Right kidney (tissue), 1 donor: ENCODE data around the gene BRMS1.

Experiments
- DNase-seq: peaks from one replicate; pipeline ENCODE4 v3.0.0-alpha.2; 2016

Gene BRMS1

GRCh38 chr11:66338276-66339161, 6.4 kb downstream of the BRMS1 start:
- DNase-seq = no peak

- no peak for DNase-seq
Observed at GRCh38 chr11:66337103-66337899, 7.6 kb downstream of the BRMS1 start.

- DNase-seq = peak; percentile 56
Observed at GRCh38 chr11:66336234-66337102, 8.4 kb downstream of the BRMS1 start, which contains the start of gene RIN1. Gene RIN1 (minus strand): TSS chr11:66336434. CDS start chr11:66336402, 32 bp downstream.

DNA sequence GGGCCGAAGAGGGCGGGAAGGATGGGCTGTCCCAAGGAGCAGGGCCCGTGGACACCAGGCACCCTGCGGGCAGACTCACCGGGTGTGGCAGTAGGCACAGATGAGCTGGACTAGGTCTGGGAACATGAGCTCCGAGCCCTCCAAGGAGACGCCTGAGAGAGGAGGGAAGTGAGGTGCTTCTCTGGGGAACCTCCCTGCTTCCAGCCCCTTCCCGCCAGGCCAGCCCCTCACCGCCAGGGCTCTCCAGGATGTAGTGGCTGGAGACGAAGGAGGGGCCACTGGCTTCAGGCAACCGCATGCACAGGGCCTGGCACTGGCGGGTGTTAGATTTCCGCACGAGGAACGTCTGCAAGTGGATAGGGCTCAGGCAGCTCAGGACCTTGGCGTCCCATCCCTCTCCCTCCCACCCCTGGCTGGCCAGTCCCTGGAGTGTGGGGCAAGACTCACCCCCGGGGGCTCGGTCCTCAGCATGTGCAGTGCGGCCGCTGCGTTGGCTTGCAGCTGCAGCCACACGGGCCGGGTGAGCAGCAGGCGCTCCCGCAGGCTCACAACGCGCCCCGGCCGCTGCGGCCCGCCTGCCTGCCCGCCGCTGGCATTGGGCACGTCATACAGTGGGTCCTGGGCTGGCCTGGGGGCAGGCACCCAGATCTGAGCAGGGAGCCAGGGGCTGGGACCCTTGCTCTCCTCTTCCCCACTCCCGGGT, 9.2 kb downstream of the BRMS1 start:
- peak; percentile 64 for DNase-seq

DNA sequence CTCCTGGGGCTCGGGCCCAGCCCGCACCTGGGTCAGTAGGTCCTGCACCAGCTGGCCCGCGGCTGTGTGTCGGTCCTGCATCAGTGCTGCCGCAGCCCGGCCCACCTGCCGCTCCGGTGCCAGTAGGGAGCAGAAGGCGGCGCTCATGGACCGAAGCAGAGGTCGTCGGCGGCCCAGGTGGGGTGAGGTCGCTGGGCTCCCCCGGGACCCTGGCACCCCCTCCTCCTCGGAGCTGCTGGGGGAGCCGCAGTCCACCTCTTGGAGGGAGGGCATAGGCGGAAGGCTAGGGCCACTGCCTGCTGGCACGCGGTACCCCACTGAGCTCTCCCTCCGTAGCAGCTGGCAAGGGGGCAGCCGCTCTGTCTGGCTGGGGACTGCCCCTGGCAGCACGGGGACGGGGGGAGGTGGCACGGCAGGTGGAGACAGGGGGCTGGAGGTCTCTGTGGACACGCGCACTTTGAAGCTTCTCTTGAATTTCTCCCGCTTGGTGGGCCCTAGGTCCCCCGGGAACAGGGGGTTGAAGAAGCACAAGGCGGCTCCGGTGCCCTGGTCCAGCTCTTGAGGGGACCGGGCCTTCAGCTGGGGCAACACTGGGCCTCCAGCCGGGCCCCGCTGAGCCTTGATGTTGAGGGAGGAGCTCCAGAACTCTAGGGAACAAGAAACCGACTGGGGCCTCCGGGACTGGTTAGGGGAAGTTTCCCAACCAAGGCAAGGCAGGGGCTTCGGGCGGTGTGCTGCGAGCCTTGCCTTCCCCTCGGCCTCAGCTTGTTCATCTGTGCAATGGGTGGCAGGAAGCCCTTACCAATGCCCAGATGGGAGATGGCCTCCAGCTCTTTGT, 10.1 kb downstream of the BRMS1 start:
- DNase-seq = no peak

DNA sequence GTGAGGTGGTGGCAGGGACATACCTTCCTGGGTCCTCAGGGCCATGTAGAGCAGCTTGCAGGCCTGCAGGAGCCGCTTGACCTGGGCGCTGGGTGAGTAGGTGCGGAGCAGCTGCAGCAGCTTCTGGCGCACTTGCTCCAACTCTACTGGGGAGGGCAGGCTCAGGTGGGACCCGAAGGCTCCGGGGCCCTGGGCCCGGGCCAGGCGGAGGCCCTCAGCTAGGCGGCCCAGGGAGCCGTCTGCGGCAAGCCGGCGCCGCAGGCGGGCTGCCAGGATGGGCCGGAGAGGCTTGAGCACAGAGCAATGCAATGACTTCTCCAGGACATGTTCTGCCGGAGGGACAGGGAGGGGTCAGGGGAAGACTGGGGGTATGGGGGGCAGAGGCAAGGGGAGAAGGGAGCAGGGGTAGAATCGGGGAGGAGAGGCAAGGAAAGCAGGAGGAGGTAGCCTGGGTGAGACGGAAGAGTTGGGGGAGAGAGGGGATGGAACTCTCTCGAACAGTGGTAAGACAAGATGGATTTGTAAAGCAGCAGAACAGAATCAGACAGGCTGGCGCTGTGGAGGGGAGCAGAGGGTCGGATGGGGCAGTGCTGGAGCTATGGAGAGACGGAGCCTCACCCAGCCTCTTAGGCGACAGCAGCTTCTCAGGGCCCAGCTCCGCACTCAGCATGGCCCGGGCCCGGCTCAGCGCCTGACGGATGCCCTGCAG, 10.9 kb downstream of the BRMS1 start:
- DNase-seq = no peak

- DNase-seq = no peak
Observed at GRCh38 chr11:66333220-66333877, 11.6 kb downstream of the BRMS1 start.

GRCh38 chr11:66332371-66333219, 12.3 kb downstream of the BRMS1 start:
- DNase-seq = no peak

DNA sequence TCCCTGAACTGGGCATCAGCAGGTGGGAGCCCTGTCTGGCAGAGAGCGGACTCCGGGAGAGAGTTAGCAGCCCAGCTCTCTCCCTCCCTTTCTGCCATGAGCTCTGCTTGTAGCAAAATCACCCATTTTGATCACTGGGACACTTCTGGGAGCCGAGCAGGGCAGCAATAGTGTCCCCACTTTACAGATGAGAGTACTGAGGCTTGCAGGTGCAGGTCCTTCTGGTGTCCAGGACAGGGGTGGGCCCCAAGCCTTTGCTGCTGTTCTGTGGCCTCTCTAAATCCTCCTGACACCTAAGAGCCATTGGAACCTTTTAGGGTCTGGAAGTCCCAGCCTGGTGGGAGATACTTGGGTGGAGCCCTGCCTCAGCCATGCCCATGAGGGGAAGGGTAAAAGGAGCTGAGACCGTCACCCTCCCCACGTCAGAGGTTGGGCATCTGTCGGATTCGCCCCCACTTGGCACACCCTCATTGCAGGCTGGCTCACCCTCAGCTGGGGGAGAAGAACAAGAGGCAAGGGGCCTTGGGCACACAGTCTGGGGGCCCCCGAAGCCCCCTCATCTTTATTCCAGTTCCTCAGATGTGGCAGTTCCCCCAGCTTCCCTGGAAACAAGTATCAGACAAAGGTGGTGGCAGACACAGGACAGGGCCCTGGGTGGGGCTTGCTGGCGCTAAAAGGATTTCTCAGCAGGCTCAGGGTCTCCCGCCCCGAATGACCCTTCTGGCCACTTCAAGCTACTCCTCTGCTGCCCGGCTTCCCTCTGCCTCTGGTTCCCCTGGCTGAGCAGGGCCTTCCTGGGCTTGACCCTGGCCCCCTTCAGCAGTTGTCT, 13.1 kb downstream of the BRMS1 start:
- DNase-seq = no peak

DNA sequence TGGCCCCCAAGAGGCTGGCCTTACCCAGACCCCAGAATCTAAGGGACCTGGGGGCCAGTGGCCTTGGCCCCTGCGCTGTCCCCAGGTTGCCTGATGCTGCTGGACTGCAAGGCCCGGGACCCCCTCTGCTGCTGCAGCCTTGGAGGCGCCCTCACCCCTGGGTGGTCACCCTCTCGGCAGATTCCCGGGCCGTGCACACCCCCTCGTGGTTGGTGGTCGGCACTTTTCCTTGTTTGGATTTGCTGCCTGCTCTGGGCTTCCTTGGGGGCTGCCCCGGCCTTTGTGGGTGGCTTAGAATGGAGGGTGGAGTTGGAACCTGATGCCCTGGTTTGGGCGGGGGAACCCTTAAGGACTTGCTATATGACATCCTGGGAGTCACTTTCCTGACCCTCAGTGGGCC, 14.0 kb downstream of the BRMS1 start:
- DNase-seq = no peak

- DNase-seq = no peak
Observed at GRCh38 chr11:66329165-66329673, 15.7 kb downstream of the BRMS1 start.

DNA sequence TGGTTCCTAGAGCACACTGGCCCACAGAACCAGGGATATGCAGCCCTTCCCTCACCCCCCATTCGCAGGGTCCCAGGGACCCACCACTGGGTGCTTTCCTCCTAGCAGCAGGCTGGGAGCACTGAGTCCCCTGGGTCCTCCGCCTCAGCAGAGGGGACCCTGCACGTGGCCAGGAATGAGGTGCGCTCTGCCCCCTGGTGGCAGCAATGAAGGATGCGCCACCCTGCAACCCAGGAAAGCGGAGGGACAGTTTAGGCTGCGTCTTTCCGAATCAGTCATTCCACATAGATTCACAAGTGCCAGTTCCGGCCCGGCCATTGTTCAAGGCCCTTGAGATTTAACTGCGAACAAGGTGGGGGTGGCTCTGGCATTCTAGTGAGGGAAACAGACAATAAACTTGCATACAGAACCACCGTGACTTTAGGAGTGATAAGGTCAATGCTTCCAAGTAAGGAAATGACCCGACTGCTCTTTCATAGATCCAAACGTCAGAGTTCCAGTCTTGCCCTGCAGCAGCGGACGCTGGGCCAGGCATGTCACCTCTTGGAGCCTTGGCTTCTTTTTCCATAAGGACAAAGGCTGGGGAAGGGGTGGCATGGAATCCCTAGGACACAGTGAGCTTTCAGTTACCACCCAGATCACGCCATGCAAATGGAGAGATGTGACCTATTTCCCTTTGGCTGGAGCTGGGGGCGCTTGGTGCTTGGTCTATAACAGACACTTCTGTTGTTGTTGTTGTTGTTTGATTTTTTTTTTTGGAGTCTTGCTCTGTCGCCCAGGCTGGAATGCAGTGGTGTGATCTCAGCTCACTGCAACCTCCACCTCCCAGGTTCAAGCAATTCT, 16.4 kb downstream of the BRMS1 start:
- DNase-seq = peak; percentile 72

DNA sequence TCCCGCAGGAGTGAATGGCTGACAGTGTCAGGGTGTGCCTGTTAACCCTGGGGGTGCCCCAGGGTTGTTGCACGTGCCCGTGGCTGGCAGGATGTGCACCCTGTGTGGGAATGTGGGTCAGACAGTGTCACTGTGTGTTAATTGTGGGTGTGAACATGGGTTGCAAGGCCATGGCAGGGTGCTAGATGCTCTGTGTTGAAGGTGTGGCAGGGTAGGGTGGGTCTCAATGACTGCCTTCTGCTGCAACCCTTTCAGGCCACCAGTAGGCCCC, 16.9 kb downstream of the BRMS1 start:
- no peak for DNase-seq

DNA sequence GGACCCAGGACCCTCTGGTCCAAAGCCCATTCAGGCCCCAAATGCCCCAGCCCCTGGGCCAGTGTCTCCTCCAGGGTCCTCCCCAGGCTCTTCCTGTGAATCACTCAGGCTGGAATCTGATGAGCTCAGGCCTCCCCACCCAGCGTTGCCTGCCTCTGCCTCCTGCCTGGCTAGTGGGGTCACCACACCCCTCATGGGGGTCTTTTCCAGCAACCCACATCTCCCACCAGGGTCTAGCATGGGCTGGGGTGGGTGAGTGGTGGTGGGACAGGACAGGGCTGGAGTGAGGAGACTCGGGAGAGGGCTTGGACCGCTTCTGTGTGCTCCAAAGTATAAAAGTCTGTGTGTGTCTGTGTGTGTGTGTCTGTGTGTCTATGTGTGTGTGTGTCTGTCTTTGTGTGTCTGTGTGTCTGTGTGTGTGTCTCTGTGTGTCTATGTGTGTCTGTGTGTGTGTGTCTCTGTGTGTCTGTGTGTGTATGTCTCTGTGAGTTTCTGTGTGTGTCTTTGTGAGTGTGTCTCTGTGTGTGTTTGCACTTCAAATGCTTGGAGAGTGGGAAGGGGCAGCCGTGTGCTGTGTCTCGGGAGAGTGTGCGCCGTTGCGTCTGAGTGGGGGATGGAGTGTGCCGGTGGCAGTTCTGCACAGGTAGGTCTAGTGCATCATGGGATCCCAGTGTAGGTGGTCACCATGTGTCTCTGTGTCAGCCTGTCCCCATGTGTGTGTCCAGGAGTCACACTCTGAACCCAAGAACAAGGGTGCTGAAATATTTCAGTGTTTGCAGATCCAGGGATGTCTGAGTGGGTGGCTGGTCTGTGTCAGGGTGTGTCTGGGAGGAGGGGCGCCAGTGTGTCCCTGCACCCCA, 17.5 kb downstream of the BRMS1 start:
- no peak for DNase-seq

GRCh38 chr11:66326261-66327111, 18.4 kb downstream of the BRMS1 start:
- peak; percentile 48 for DNase-seq
